GM12892 (cell line): ENCODE data around the gene ALDOC.

Experiments used
- POLR2AphosphoS5 ChIP-seq: IDR thresholded peaks from 2 replicates; pipeline ENCODE4 v1.6.1; 2011; ENCODE audit warnings: low read depth, low read length, control low read depth
- TAF1 ChIP-seq: IDR thresholded peaks from 2 replicates; pipeline ENCODE4 v1.6.1; 2011; ENCODE audit warnings: low read depth, mild to moderate bottlenecking, control low read depth, low read length, borderline replicate concordance

DNA sequence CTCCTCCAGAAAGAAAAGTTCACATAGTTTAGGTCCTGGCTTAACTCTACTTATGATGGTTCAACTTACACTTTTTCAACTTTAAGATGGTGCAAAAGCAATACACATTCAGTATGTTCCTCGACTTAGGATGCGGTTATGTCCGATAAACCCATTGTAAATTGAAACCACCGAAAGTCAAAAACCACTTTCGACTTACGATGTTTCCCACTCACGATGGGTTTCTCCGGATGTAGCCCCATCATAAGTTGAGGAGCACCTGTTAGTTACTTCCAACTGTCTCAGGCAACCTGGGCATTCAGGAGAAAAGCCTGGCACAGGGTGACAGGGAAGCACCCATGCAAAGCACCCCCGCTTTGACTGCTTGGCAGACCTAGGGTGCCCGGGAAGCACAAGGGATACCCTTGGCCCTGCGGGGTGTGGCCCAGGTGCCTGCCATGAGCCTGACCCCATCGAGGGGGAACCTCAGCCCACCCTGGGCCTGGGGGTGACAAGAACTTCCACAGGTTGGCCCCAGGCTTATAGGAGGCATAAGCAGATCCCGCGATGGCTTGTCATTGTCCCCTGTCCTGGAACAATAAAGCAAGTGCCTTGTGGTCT is 38.3 kb downstream of the ALDOC start:
- TF ChIP-seq POLR2AphosphoS5 (no peak), TAF1 (no peak)
